ENCODE data around the gene CHST2. TPM values are rescaled to one million over a fixed set of nuclear protein-coding genes. Genes with fewer than 3 reads are reported as not detected.

CHST2 gene
- total and polyA plus RNA-seq, 8 donors: 0.39 to 2.2 (median 0.74) TPM

DNA sequence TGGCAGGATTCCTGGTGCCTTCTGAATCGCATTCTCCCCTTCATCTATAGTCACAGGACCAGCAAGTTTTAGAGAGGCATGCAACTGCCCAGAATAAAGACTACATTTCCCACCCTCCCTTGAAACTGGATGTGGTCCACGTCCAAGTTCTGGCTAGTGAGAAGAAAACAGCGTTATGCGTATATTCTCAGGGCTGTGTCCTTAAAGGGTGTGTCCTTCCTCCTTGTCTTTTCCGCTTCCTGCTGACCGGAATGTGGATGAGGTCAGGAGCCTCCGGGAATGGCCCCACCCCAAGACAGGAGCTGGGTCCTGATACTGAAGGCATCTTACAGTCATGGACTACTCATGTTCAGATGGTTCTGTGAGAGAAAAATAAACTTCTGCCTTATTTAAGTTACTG is 20.2 kb downstream of the CHST2 start:
- TF ChIP-seq, protein P1, sequence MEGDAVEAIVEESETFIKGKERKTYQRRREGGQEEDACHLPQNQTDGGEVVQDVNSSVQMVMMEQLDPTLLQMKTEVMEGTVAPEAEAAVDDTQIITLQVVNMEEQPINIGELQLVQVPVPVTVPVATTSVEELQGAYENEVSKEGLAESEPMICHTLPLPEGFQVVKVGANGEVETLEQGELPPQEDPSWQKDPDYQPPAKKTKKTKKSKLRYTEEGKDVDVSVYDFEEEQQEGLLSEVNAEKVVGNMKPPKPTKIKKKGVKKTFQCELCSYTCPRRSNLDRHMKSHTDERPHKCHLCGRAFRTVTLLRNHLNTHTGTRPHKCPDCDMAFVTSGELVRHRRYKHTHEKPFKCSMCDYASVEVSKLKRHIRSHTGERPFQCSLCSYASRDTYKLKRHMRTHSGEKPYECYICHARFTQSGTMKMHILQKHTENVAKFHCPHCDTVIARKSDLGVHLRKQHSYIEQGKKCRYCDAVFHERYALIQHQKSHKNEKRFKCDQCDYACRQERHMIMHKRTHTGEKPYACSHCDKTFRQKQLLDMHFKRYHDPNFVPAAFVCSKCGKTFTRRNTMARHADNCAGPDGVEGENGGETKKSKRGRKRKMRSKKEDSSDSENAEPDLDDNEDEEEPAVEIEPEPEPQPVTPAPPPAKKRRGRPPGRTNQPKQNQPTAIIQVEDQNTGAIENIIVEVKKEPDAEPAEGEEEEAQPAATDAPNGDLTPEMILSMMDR (IDR thresholded peaks at IDR 0.05): no peak
- H3K27me3 ChIP-seq: peaks cover 0 to 8% (median 0%) of the 10 kb centered on the region in 4 donors
- intact Hi-C loops (cut with DNase I): no loop called here
- H3K36me3 ChIP-seq: no peaks in the 10 kb centered on the region
- H3K4me1 ChIP-seq: no peaks in the 10 kb centered on the region
- FAIRE-seq (no peak), ATAC-seq (no peak), DNase-seq (no peak)
- no peak overlapping the region for H3K27ac ChIP-seq
- 68 to 72% methylated on average over 7 of the region's 7 CpGs for WGBS, 2 donors
- H3K4me3 ChIP-seq: no peak overlapping the region
- H3K9me3 ChIP-seq: no peaks in the 10 kb centered on the region

DNA sequence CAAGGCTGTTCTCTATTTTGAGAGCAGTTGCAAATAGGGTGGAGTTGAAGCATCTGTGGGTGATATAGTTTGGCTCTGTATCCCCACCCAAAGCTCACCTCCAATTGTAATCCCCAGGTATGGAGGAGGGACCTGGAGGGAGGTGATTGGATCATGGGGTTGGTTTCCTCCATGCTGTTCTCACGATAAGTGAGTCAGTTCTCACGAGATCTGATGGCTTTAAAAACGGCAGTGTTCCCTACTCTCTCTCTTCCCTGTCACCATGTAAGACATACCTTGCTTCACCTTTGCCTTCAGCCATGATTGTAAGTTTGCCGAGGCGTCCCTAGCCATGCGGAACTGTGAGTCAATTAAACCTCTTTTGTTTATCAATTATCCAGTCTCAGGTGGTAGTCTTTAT is 21.0 kb downstream of the CHST2 start:
- DNase-seq: no peak
- intact Hi-C loops (cut with DNase I): no loop called here
- Histone ChIP-seq H3K27me3 (peaks cover 0 to 8% (median 0%) of the 10 kb centered on the region in 4 donors), H3K27ac (no peak overlapping the region), H3K4me3 (no peak overlapping the region), H3K4me1 (no peaks in the 10 kb centered on the region), H3K9me3 (no peaks in the 10 kb centered on the region), H3K36me3 (no peaks in the 10 kb centered on the region)
- no peak for ATAC-seq
- FAIRE-seq: no peak
- 65 to 80% methylated on average over 6 of the region's 6 CpGs for WGBS, 2 donors
- TF ChIP-seq, protein P1 (IDR thresholded peaks at IDR 0.05): no peak

DNA sequence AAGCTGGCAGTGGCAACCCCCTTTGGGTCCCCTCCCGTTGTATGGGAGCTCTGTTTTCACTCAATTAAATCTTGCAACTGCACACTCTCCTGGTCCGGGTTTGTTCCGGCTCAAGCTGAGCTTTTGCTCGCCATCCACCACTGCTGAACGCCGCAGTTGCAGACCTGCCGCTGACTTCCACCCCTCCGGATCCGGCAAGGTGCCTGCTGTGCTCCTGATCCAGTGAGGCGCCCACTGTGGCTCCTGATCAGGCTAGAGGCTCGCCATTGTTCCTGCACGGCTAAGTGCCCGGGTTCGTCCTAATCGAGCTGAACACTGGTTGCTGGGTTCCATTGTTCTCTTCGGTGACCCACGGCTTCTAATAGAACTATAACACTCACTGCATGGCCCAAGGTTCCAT is 22.8 kb downstream of the CHST2 start:
- WGBS, 2 donors: 77 to 85% methylated on average over 17 of the region's 17 CpGs
- Histone ChIP-seq H3K27ac (no peak overlapping the region), H3K27me3 (no peaks in the 10 kb centered on the region), H3K9me3 (no peaks in the 10 kb centered on the region), H3K36me3 (no peaks in the 10 kb centered on the region), H3K4me1 (no peaks in the 10 kb centered on the region), H3K4me3 (no peak overlapping the region)
- intact Hi-C loops (cut with DNase I): no loop called here
- no peak for FAIRE-seq
- TF ChIP-seq, protein P1 (IDR thresholded peaks at IDR 0.05): no peak
- DNase-seq: no peak
- no peak for ATAC-seq

DNA sequence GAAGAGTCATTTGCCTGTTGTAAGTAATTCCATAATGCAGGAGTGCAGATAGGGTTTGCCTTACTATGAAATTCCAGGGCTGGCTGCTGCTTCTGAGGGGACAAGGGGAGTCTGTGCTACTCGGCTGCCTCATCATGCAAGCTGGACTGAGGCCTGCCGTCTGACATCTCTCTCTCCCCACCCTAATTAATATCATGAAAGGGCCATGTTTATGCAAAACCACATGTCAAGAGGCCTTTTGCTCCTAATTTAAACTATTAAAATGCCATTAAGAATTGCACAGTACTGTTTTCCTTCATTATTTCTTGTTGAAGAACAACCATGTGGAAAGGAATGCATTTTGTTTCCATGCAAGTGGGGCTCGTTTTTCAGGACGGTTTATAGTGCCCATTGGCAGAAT is 26.3 kb downstream of the CHST2 start:
- TF ChIP-seq, protein P1 (IDR thresholded peaks at IDR 0.05): no peak
- H3K27ac ChIP-seq: no peak overlapping the region
- 47 to 53% methylated on average over 4 of the region's 4 CpGs for WGBS, 2 donors
- no peak for ATAC-seq
- no peaks in the 10 kb centered on the region for H3K4me1 ChIP-seq
- intact Hi-C loops (cut with DNase I): no loop called here
- no peak for FAIRE-seq
- no peak for DNase-seq
- H3K36me3 ChIP-seq: no peaks in the 10 kb centered on the region
- no peaks in the 10 kb centered on the region for H3K9me3 ChIP-seq
- H3K4me3 ChIP-seq: no peak overlapping the region
- H3K27me3 ChIP-seq: no peaks in the 10 kb centered on the region

DNA sequence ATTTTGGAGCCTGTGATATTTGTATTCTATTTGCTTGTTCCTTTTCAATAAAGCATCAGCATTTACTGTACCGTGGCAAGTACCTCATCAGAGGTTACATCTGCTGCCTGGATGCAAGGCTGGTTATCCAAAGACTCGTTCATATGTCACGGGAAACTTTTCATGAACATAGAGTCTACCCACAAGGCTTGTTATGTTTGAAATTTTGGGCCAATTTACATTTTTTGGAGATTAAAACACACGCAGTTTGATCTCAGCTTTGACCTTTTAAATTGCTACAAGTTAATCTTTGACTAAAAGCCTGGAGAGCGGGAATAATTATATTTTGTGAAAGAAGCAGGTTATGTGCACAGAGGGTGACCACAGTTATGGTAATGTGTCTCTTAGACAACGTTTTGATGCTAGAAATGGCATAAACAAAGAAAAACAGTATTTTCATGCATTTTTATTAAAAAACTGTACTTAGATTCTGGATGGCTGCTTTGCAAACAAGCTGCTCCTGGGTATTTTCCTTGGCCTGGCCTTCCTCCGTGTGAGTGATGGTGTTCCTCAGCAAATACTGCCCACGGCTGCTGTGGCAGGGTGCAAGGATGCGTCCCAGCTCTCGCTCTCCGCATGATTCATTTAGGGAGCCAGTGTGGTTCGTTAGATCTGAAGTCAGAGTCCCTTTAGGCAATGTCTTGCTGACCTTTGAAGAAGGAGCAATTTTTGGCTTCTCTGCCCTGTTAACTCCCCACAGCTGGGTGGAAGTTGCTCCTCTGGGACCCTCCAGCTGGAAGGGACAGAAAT is 27.1 kb downstream of the CHST2 start:
- Histone ChIP-seq H3K27me3 (no peaks in the 10 kb centered on the region), H3K27ac (no peak overlapping the region), H3K4me3 (no peak overlapping the region), H3K36me3 (no peaks in the 10 kb centered on the region), H3K4me1 (no peaks in the 10 kb centered on the region), H3K9me3 (no peaks in the 10 kb centered on the region)
- 44 to 48% methylated on average over 12 of the region's 12 CpGs for WGBS, 2 donors
- FAIRE-seq: no peak
- TF ChIP-seq, protein P1 (IDR thresholded peaks at IDR 0.05): no peak
- no peak for ATAC-seq
- DNase-seq: no peak
- intact Hi-C loops (cut with DNase I): no loop called here
